HuH-7 (cell line): ENCODE results near the gene GRN.

Source experiments
- DNase-seq: peaks from one replicate; pipeline ENCODE4 v3.0.0; 2011; ENCODE audit warnings: low spot score

GRN gene

GRCh38 chr17:44344939-44345453, at the start of gene GRN:
TSS of gene GRN (plus strand) at chr17:44345302. CDS start at chr17:44349165, 3,863 bp downstream.
- peak; percentile 99 for DNase-seq

- DNase-seq = no peak
These were observed 47.1 kb upstream of the GRN start for GRCh38 chr17:44297975-44298374.

- no peak for DNase-seq
These were observed 40.5 kb upstream of the GRN start for GRCh38 chr17:44304651-44305050.

DNA sequence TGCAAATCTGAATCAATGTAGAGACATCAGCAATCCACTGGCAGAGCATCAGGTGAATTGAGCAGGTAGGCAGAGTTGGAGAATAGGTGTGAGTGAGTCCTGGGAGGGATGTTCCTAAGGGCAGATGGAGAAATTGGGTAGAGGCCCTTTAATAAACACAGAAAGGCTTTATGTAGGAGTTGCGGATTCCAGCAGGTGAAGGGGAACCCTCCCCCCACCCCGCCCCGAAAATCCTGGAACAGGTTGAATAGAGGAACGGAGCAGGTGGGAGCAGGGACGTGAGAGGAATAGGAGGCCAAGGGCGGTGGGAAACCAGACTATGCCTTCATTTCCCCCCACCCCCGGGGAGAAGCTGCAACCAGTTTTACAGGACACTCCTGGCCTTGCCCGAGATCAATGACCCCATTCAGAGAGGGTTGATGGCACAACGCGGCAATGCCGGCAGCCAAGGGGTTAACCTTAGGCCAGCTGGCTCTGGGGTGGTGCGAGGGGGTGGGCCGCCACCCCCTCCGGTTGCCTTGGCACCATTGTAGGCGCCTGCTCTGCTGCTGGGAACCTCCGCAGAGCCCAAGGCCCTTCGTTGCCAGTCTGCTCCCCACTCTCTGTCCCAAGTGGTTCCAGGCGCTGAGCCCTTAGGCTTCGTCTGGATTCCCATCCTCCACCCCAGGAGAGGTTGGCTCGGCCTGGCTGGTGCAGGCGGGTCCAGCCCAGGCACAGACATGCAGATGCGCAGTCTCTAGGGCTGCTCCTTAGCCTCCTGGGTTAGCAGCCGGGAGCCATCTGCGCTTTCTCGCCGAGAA, 37.5 kb upstream of the GRN start:
- DNase-seq = peak; percentile 73

DNA sequence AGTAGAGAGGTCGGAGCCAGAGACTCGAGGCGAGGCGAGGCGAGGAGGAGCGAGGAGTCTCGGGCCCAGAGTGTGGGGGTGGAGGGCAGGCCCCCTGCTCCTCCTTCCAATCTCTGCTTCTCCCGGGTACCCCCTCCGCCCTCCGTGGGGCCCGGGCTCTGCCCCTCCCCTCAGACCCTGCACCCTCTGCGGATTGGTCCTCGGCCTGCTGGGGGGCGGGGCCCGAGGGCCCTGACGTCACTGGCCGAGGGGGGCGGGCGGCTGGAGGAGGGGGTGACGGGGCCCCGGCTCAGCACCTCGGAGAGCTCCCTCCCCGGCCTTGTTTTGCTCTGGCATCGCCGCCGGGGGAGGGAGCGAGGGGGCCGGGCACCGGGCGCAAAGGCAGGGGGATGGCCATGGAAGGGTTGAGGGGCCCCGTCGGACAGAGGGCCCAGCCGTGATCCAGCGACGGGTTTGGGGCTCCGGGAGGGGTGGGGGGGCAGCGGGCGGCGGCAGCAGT, 36.7 kb upstream of the GRN start, which contains the start of gene RUNDC3A:
RUNDC3A (plus strand) TSS at position 282 of the 499 bp plus-strand sequence. CDS start 232 bp downstream, outside the sequence.
- DNase-seq = peak; percentile 94

DNA sequence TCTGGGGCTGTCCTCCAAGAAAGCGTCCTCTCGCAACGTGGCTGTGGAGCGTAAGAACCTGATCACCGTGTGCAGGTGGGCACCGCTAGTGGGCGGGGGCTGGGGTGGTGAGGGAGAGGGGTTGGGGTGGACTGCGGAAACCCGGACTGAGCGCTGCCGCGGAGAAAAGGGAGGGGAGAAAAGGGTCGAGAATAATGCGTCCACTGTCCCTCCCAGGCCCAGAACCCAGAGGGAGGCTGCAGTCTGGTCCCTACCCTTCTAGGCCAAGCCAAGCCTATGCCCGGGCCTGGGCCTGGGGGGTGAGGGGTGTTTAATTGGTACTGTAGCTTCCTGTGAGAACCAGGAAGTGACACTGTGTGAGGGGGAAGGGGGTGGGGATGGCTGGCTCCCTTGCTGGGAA, 36.2 kb upstream of the GRN start:
- no peak for DNase-seq

DNA sequence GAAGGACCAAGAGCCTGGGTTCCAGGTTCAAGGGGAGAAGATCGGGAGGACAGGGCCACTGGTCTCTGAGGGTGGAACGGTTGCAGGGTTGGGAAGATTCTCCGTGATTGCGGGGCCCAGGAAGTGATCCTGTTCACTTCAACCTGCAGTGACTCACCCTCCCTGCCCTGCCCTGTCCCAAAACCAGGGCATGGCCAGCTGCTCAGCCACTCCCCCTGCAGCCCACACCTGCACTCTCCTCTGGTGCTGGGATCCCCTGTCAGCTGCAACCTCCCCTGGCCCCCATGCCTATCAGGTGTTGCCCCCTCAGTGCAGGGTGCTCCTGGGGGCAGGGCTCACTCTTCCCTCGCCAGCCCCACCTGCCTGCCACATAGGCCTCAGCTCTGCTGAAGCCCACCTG, 35.6 kb upstream of the GRN start:
- DNase-seq = no peak

GRCh38 chr17:44310188-44310587, 34.9 kb upstream of the GRN start:
- DNase-seq = no peak

GRCh38 chr17:44310609-44311376, 34.3 kb upstream of the GRN start:
- DNase-seq = no peak

DNA sequence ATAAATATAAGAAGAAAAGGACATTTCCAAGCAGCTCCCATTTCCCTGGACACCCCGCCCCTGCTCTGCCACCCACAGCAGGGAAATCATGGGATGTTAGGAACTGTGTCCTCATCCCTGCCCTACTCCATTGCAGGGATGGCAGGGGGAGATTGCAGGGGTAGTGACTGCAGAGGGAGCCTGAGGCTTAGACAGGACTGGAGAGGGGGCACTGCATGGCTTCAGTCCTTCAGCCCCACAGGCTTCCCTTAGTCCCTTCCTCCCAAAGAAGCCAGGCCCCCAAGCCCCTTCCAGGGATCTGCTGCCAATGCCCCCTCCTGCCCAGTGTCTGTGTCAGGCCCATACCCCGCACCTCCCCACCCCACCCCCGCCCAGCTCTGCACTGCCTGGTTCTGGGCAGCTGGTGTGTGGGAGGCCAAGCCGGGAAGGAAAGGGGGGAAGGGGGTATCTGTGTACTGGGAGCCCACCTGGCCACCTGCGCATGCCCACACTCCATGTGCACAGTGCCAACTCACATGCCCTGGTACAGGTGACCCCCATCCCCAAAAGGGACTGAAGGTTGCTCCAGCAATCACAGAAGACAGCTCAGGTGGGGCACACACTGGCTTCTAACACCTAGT, 33.4 kb upstream of the GRN start:
- DNase-seq = no peak

GRCh38 chr17:44312396-44313104, 32.6 kb upstream of the GRN start:
- DNase-seq = no peak

- no peak for DNase-seq
These were observed 31.1 kb upstream of the GRN start for GRCh38 chr17:44314031-44314430.

GRCh38 chr17:44314524-44314868, 30.6 kb upstream of the GRN start:
- DNase-seq = no peak

GRCh38 chr17:44314869-44315661, 30.0 kb upstream of the GRN start:
- no peak for DNase-seq

GRCh38 chr17:44315760-44316731, 29.1 kb upstream of the GRN start:
- DNase-seq = no peak

DNA sequence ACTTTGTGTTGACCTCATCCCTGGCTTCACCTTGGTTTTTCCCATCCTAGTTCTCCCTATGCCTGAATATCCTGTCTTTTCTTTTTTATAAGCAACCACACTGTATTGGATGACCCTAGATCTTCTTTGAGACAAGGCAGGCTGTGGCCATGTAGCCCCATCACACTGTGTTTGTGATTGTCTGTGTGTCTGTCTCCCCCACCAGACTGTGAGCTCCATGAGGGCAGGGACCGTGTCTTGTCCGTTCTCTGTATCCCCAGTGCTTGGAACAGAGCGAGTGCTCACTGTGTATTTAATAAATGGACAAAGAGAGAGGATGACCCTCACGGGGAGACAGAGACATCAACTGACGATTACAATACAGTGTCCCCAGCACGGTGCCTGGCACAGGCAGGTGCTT, 27.6 kb upstream of the GRN start:
- no peak for DNase-seq

DNA sequence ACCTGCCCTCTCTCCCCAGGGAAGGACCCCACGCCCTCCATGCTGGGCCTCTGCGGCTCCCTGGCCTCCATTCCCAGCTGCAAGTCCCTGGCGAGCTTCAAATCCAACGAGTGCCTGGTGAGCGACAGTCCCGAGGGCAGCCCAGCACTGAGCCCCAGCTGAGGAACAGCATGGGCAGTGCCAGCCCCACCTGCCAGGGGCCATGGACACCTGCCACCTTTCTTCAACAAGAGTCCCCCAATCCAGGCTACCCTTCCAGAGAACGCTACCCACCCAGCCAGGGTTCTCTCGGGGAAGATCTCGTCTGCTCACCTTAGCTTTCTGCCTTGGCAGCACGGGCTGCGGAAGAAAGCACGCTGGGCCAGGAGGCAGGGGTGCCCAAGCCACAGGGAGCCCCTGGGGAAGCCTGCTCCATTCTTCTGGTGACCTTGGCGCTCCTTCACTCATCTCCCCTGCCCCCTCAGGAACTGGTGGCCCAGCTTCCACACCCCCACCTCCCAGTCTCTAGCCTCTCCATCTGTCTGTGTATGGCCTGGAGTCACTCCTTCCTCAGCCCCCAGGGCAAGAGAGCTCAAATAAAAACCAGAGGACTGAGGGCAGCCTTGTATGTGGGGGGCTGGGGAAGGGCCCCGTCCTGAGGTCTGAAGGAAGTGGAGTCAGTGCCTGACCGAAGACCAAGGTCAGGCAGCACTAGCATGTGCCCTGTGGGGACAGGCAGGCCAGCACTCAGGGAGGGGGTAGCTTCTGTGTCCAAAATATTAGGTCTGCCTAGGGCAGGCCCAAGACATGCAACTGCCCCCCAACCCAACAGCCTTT, 26.8 kb upstream of the GRN start:
- no peak for DNase-seq

DNA sequence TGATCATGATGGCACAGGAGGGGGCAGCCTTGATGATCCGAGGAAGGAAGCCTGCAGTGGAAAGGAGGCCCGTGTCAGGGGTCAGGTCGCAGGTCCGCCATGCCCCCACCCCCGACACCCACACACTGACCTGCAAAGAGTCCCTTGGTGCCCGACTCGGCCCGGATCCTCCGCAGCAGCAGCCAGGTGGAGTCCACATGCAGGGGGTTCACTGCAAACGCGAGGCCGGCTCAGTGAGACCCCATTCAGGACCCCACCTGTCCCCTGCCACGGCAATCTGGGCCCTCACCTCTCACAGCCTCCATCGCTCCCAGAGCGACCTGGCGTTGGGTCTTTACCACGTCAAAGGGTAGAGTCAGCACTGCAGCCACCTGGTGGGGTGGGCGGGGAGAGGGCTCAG, 25.0 kb upstream of the GRN start:
- no peak for DNase-seq
